Neural cell (in vitro differentiated cells): Measurements from ENCODE around the gene COL23A1.

Experiments used
- POLR2AphosphoS5 ChIP-seq: IDR thresholded peaks from 2 replicates; pipeline ENCODE4 v1.6.1; 2012
- TF ChIP-seq, protein P1 (sequence below): fragments of 450-650 bp; IDR thresholded peaks from 2 replicates; pipeline ENCODE4 v1.5.1; 2014; ENCODE audit warnings: antibody characterized with exemption, mild to moderate bottlenecking, moderate library complexity; ENCODE audit not compliant: poor library complexity, severe bottlenecking
- TF ChIP-seq, protein P2 (sequence below): IDR thresholded peaks from 2 replicates; pipeline ENCODE4 v1.6.1; 2012; ENCODE audit warnings: borderline replicate concordance

DNA sequence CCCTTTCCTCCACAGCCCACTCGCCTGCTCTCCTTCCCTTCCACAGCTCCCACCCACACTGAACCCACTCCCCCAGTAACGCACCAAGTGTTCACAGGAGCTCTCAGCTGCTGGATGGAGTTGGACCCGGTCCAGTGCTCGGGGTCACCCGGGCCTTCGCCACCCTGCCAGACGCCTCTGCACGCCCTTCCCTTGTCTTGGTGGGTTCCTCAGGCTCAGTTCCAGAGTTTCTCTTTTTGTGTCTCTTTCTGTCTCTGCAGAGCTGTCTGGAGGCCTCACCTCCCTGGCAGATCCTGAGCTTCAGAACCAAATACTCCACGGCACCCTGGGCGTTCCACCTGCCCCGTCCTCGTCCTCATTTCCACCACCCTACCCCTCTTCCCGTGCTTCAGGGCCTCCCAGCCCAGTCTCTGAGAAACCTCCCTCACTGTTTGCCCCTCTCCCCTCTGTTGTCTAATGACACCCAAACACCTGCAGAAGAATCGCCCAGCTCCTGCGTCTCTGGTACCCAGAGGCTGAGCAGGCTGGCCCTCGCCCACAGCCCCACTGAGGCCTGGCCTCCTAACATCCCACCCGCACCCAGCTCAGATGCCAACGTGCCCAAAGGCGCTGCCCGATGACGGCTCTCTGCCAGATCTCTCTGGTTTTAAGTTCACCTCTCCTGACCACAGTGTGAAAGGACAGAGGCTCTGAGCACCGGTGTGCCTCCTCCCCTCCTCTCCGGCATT lies 74.3 kb downstream of the COL23A1 start:
- TF ChIP-seq POLR2AphosphoS5: no peak
- TF ChIP-seq, protein P1, sequence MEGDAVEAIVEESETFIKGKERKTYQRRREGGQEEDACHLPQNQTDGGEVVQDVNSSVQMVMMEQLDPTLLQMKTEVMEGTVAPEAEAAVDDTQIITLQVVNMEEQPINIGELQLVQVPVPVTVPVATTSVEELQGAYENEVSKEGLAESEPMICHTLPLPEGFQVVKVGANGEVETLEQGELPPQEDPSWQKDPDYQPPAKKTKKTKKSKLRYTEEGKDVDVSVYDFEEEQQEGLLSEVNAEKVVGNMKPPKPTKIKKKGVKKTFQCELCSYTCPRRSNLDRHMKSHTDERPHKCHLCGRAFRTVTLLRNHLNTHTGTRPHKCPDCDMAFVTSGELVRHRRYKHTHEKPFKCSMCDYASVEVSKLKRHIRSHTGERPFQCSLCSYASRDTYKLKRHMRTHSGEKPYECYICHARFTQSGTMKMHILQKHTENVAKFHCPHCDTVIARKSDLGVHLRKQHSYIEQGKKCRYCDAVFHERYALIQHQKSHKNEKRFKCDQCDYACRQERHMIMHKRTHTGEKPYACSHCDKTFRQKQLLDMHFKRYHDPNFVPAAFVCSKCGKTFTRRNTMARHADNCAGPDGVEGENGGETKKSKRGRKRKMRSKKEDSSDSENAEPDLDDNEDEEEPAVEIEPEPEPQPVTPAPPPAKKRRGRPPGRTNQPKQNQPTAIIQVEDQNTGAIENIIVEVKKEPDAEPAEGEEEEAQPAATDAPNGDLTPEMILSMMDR: no peak
- TF ChIP-seq, protein P2, sequence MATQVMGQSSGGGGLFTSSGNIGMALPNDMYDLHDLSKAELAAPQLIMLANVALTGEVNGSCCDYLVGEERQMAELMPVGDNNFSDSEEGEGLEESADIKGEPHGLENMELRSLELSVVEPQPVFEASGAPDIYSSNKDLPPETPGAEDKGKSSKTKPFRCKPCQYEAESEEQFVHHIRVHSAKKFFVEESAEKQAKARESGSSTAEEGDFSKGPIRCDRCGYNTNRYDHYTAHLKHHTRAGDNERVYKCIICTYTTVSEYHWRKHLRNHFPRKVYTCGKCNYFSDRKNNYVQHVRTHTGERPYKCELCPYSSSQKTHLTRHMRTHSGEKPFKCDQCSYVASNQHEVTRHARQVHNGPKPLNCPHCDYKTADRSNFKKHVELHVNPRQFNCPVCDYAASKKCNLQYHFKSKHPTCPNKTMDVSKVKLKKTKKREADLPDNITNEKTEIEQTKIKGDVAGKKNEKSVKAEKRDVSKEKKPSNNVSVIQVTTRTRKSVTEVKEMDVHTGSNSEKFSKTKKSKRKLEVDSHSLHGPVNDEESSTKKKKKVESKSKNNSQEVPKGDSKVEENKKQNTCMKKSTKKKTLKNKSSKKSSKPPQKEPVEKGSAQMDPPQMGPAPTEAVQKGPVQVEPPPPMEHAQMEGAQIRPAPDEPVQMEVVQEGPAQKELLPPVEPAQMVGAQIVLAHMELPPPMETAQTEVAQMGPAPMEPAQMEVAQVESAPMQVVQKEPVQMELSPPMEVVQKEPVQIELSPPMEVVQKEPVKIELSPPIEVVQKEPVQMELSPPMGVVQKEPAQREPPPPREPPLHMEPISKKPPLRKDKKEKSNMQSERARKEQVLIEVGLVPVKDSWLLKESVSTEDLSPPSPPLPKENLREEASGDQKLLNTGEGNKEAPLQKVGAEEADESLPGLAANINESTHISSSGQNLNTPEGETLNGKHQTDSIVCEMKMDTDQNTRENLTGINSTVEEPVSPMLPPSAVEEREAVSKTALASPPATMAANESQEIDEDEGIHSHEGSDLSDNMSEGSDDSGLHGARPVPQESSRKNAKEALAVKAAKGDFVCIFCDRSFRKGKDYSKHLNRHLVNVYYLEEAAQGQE: no peak
